NCI-H2107 treated with DMSO at 0.1 percent for 48 hours (cell line): ENCODE measurements around the gene MRPL12.
"Not testable (repeated sequence)": the region's sequence is repeated elsewhere in the genome, so short reads cannot be mapped to it uniquely, and the experiment has no call there.

Experiments used
- DNase-seq: peaks from one replicate; lab custom pipeline; 2025; ENCODE audit not compliant: unreplicated experiment; lab: John Stamatoyannopoulos, UW

The MRPL12 gene

DNA sequence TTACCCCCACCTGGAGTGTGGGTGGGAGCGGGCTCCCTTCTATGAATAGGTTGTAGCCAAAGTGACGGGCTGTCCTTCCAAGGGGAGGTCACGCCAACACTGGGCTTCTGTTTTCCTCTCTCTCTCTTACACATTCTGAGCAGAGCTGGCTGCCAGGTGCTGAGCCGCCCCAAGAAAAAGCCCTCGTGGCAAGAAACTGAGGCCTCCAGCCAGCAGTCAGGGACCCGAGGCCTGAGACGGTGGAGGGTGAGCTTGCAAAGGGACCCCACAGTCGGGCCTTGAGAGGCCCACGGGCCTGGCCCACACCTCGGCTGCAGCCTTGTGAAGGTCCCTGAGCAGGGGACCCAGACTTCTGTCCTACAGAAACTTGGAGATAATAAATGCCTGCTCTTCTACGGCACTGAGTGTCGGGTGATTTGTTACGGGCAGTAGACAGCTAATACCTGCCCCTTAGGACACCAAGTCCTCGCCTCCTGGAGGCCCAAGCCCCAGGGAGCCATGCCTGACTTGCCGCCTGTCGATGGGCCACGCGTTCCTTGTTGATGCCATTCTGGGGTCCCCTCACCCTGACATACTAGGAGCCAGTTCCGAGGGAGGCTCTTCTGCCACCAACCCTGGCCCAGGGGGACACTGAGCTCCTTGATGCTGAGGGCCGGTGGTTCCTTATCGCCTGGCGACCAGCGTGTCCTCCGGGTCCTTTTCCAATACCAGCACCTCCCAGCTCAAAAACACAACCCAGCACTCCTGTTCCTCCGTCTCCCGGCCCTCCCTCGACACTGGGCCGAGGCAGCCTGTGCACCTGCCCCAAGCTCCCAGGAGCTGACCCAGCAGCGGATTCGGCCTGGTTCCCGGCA lies 35.0 kb downstream of the MRPL12 start:
- no peak for DNase-seq

- no peak for DNase-seq
These were observed 35.7 kb downstream of the MRPL12 start for GRCh38 chr17:81738801-81739393.

GRCh38 chr17:81739593-81739992 lies 36.4 kb downstream of the MRPL12 start:
- DNase-seq: not testable (repeated sequence)

DNA sequence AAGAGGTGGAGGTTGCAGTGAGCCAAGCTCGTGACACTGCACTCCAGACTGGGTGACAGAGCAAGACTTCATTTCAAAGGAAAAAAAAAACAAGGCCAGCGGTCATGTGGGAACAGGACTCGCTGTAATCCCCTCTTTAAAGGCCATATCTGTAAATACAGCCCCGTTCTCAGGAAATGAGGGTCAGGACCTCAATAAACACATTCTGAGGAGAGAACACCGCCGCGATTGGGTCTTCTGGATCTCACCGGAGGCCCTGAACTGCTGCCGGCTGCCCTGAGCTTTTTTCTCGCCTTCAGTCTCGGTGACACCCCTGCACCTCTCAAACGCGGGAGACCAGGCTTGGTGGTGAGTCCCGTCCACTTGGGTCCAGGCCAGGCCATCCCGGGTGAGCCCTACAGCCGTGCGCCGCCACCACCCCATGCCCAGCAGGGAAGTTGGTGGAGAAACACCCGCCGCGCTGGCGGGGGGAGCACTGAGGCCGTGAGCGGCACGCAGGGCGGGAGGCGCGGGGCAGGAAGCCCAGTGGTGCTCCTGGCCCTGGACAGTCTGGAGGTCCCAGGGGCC lies 37.3 kb downstream of the MRPL12 start:
- no peak for DNase-seq

DNA sequence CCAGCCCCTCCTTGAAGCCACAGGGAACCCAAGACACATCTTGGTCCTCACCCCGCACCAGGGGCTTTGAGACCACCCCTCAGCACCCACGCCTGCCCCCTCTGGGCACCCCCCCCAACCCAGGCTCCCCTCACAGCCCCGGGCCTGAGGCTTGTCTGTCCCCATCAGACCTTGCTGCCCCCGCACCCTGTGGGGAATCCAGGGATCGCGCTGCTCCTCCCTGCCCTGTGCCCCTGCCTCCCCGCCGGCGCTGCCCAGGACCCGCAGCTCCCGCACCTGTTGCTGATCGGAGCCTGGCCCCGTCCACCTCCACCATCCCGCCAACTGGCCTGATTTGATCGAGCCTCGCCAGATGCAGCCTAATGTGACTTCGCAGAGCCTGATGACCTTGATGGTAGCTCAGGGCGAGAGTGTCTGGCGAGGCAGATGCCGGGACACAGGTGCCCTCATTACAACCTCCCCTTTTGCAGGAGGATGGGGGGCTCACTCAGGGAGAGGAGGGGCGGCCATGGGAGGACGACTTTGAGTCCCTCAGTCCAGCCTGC lies 38.0 kb downstream of the MRPL12 start:
- no peak for DNase-seq

- DNase-seq: no peak
These were observed 38.7 kb downstream of the MRPL12 start for GRCh38 chr17:81741594-81742452.
